Adrenal gland (tissue), 5 donors: ENCODE measurements around the gene ANKDD1A.

Experiments
- POLR2A ChIP-seq, 2 donors: fragments of 450-650 bp; IDR thresholded peaks; one replicate each; pipeline ENCODE4 v1.6.1; 2017; ENCODE audit warnings: antibody characterized with exemption in 2 of 2, mild to moderate bottlenecking in 2 of 2, moderate library complexity in 1 of 2
- TF ChIP-seq, protein P1 (sequence below), 6 experiments: fragments of 450-650 bp in 4 of 6; fragments of 200-600 bp in 2 of 6; sonication (generic) in 1 of 6; IDR thresholded peaks; 1 replicate in 5 of 6; 2 replicates in 1 of 6; pipeline versions ENCODE4 v1.5.1 to v1.8.0; 2016 to 2021; ENCODE audit warnings: antibody characterized with exemption in 6 of 6, mild to moderate bottlenecking in 2 of 6, moderate library complexity in 1 of 6
- donor health status: DM: no; HTN: no; CAD: no.

DNA sequence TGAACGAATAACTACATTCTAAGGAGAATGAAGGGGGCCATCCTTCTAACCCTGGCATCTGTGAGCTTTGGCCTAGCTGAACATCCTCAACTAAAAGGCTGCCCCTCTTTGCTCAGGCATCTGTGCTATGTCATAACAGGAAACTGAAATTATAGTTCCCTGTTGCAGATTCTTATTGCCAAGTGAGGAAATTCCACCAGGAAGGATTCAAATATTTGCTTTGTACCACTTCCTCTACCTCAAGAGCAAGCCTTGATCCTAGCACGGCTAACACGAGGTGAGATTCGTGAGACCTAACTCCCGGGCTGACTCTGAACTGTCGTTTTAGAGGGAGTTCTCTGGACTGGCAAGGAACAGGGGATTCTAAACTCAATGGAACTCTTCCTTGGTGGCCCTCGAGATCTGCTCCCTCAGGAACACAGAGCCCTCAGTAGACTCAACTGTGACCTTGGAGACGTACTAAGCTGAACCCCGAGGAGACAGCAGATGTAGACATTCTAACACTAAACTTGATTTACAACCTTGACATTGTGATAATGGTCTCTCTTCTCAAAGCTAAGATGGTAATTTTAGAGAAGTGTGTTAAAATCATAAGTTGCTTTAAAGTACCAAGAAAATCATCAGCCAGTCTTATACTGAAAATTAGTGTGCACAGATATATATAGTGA, 73.8 kb downstream of the ANKDD1A start:
- TF ChIP-seq, protein P1, sequence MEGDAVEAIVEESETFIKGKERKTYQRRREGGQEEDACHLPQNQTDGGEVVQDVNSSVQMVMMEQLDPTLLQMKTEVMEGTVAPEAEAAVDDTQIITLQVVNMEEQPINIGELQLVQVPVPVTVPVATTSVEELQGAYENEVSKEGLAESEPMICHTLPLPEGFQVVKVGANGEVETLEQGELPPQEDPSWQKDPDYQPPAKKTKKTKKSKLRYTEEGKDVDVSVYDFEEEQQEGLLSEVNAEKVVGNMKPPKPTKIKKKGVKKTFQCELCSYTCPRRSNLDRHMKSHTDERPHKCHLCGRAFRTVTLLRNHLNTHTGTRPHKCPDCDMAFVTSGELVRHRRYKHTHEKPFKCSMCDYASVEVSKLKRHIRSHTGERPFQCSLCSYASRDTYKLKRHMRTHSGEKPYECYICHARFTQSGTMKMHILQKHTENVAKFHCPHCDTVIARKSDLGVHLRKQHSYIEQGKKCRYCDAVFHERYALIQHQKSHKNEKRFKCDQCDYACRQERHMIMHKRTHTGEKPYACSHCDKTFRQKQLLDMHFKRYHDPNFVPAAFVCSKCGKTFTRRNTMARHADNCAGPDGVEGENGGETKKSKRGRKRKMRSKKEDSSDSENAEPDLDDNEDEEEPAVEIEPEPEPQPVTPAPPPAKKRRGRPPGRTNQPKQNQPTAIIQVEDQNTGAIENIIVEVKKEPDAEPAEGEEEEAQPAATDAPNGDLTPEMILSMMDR (IDR thresholded peaks at IDR 0.05), result no peak
- TF ChIP-seq POLR2A (IDR thresholded peaks at IDR 0.05), result no peak
